Measurements from ENCODE around the gene ADARB1.

The ADARB1 gene

GRCh38 chr21:45167796-45168222, 93.4 kb downstream of the ADARB1 start:
- Histone ChIP-seq H3K4me1 (ENCODE audit: insufficient read depth, poor library complexity, severe bottlenecking) (peaks cover 2% of the 10 kb centered on the region), H3K4me3 (ENCODE audit: severe bottlenecking) (no peak overlapping the region), H3K9me3 (ENCODE audit: severe bottlenecking) (no peaks in the 10 kb centered on the region), H3K27me3 (ENCODE audit: insufficient read depth, poor library complexity, severe bottlenecking) (no peaks in the 10 kb centered on the region), H3K36me3 (ENCODE audit: low read depth) (no peaks in the 10 kb centered on the region), H3K27ac (ENCODE audit: poor library complexity, severe bottlenecking) (no peak overlapping the region)
- ATAC-seq (ENCODE audit: low read depth) (no peak), DNase-seq (ENCODE audit: low spot score) (no peak)
- no peak for TF ChIP-seq CTCF (IDR thresholded peaks at IDR 0.05; ENCODE audit: poor library complexity, severe bottlenecking)

- TF ChIP-seq CTCF (IDR thresholded peaks at IDR 0.05; ENCODE audit: poor library complexity, severe bottlenecking), result no peak
- Histone ChIP-seq H3K9me3 (ENCODE audit: severe bottlenecking) (no peaks in the 10 kb centered on the region), H3K36me3 (ENCODE audit: low read depth) (no peaks in the 10 kb centered on the region), H3K27ac (ENCODE audit: poor library complexity, severe bottlenecking) (no peak overlapping the region), H3K27me3 (ENCODE audit: insufficient read depth, poor library complexity, severe bottlenecking) (no peaks in the 10 kb centered on the region), H3K4me3 (ENCODE audit: severe bottlenecking) (no peak overlapping the region), H3K4me1 (ENCODE audit: insufficient read depth, poor library complexity, severe bottlenecking) (peaks cover 2% of the 10 kb centered on the region)
- ATAC-seq (ENCODE audit: low read depth) (no peak), DNase-seq (ENCODE audit: low spot score) (no peak)
These were observed 94.1 kb downstream of the ADARB1 start for GRCh38 chr21:45168522-45168921.

GRCh38 chr21:45169001-45169400, 94.6 kb downstream of the ADARB1 start:
- H3K9me3 ChIP-seq (ENCODE audit: severe bottlenecking), result no peaks in the 10 kb centered on the region
- no peak overlapping the region for H3K27ac ChIP-seq (ENCODE audit: poor library complexity, severe bottlenecking)
- no peak overlapping the region for H3K4me3 ChIP-seq (ENCODE audit: severe bottlenecking)
- DNase-seq (ENCODE audit: low spot score), result no peak
- H3K36me3 ChIP-seq (ENCODE audit: low read depth), result no peaks in the 10 kb centered on the region
- ATAC-seq (ENCODE audit: low read depth), result no peak
- peaks cover 2% of the 10 kb centered on the region for H3K4me1 ChIP-seq (ENCODE audit: insufficient read depth, poor library complexity, severe bottlenecking)
- no peak for TF ChIP-seq CTCF (IDR thresholded peaks at IDR 0.05; ENCODE audit: poor library complexity, severe bottlenecking)
- no peaks in the 10 kb centered on the region for H3K27me3 ChIP-seq (ENCODE audit: insufficient read depth, poor library complexity, severe bottlenecking)

- no peak for TF ChIP-seq CTCF (IDR thresholded peaks at IDR 0.05; ENCODE audit: poor library complexity, severe bottlenecking)
- H3K27ac ChIP-seq (ENCODE audit: poor library complexity, severe bottlenecking), result no peak overlapping the region
- no peaks in the 10 kb centered on the region for H3K27me3 ChIP-seq (ENCODE audit: insufficient read depth, poor library complexity, severe bottlenecking)
- DNase-seq (ENCODE audit: low spot score) (no peak), ATAC-seq (ENCODE audit: low read depth) (no peak)
- peaks cover 2% of the 10 kb centered on the region for H3K4me1 ChIP-seq (ENCODE audit: insufficient read depth, poor library complexity, severe bottlenecking)
- H3K4me3 ChIP-seq (ENCODE audit: severe bottlenecking), result no peak overlapping the region
- H3K9me3 ChIP-seq (ENCODE audit: severe bottlenecking), result no peaks in the 10 kb centered on the region
- H3K36me3 ChIP-seq (ENCODE audit: low read depth), result 0 out of 2 replicates have a peak, but pooled peaks cover under 1% of the 10 kb centered on the region
These were observed 95.3 kb downstream of the ADARB1 start for GRCh38 chr21:45169682-45170081.

GRCh38 chr21:45170987-45171386, 96.6 kb downstream of the ADARB1 start:
- DNase-seq (ENCODE audit: low spot score) (no peak), ATAC-seq (ENCODE audit: low read depth) (no peak)
- Histone ChIP-seq H3K27me3 (ENCODE audit: insufficient read depth, poor library complexity, severe bottlenecking) (no peaks in the 10 kb centered on the region), H3K9me3 (ENCODE audit: severe bottlenecking) (no peaks in the 10 kb centered on the region), H3K4me1 (ENCODE audit: insufficient read depth, poor library complexity, severe bottlenecking) (peaks cover 2% of the 10 kb centered on the region), H3K4me3 (ENCODE audit: severe bottlenecking) (no peak overlapping the region), H3K36me3 (ENCODE audit: low read depth) (0 out of 2 replicates have a peak, but pooled peaks cover 3% of the 10 kb centered on the region), H3K27ac (ENCODE audit: poor library complexity, severe bottlenecking) (no peak overlapping the region)
- no peak for TF ChIP-seq CTCF (IDR thresholded peaks at IDR 0.05; ENCODE audit: poor library complexity, severe bottlenecking)

Measured in RWPE2 (cell line).